GM21526 (cell line): ENCODE results near the gene DYNLL2.
"Not testable (repeated sequence)": the region's sequence is repeated elsewhere in the genome, so short reads cannot be mapped to it uniquely, and the experiment has no call there.

Experiments used
- ATAC-seq: cut with Tn5 transposase; IDR thresholded peaks from one replicate; pipeline ENCODE4 v1.9.1; 2021; ENCODE audit warnings: moderate library complexity; ENCODE audit not compliant: unreplicated experiment, low FRiP score

The DYNLL2 gene

GRCh38 chr17:58066401-58066800, 16.8 kb upstream of the DYNLL2 start:
- no peak for ATAC-seq

DNA sequence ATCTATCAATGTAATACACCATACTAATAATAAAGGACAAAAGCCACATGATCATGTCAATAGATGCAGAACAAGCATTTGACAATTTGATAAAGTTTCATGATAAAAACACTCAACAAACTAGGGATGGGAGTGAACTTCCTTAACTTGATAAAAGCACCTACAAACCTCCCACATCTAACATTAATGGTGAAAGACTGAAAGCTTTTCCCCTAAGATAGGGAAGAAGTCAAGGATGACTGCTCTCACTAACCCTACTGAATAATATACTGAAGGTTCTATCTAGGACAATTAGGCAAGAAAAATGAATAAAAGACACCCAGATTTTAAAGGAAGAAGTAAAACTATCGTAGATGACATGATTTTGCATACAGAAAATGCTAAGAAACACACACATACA, 10.4 kb upstream of the DYNLL2 start:
- ATAC-seq, result no peak

- ATAC-seq, result not testable (repeated sequence)
Measured at GRCh38 chr17:58073266-58073665, 10.0 kb upstream of the DYNLL2 start.

- not testable (repeated sequence) for ATAC-seq
Measured at GRCh38 chr17:58074406-58074805, 8.8 kb upstream of the DYNLL2 start.

- ATAC-seq, result no peak
Measured at GRCh38 chr17:58079300-58080033, 3.8 kb upstream of the DYNLL2 start.

GRCh38 chr17:58081646-58082340, 1.4 kb upstream of the DYNLL2 start:
- ATAC-seq, result no peak

DNA sequence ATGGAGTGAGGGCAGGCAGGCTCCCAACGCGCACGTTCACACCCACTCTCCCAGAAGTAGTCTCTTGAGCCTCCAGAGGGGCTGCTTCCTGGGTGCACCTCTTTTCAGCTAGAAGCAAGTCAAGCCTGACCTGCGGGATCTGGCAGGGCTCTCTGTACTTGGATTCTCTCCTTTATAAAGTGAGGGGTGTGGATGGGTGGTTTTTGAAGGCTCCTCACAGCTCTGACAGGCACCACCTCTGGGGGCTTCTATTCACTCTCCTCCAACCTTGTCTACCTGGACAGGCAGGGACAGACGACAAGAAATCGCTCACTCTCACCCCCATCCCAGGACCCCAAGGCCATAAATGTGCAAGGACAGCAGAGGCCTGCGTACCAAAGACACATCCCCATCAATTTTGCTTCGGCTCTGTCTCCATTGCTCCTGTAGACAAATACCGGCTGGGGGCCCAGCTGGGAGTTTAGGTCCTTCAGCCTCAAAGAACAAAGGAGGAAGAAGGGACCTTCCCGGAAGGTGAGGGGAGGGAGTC, 814 bp upstream of the DYNLL2 start:
- no peak for ATAC-seq

DNA sequence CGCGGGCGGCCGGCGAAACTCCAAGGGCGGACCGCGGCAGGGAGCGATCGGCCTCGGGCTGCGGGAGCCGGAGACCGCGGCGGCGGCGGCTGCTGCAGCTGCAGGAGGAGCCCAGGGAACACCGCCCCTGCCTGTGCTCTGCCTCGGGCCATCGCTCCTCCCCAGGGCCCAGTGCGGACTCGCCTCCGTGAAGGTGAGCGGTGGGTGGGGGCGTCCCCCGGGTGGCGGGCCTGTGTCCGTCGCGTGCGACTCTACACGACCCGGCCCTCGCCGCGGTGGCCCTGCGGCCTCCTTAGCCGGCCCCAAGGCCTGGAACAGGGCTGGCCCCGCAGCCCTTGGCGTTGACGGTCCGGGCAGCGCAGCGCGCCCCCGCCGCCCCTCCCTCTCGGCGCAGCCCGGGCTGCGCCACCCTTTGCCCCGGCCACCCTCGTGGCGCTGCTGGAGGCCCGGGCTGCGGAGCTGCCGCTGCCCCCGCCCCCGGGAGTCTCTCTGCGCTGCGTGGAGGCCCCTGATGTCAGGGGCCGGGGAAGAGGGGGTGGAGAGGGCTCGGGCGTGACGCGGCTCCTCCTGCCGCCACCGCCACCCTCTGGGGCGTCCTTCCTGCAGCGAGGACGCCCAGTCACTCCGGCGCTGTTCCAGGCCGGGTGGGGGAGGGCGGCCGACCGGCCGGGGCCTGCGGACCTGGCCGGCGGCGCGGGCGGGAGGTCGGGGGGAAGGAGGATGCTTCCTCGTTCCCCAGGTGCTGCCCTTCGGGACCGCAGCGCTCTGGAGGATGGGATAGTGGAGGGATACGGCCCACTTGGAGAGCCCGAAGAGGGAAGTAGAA, 485 bp downstream of the DYNLL2 start:
- ATAC-seq, result peak; percentile 30

DNA sequence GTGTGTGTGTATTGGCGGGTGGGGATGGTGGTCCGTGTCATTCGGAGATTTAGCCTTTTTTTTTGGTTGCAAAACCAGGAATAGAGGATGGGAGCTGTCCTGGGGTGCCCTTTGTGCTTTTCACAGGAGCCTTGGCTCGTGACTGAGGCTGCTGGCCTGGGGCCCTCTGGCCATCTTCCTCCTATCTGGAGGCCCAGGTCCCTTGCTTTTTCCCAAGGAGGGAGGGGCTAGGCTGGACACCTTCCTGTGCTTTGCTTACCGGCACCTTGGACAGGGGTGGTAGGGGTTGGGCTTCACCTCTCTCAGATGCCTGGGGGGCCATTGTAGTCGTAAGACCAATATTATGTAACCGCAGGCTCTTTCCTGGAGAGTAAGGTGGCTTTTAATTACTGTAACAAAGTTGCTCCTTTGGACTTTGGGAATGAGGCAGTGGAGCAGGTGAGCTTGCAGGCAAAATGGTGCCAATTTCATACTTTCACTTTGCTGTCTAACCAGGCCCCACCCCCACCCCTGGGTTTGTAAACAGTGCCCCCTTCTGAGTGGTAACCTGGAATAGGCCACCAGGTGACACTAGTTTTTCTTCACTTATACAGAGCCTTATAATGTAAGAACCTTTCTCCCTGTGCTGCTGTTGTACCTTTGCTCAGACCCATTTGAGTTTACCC, 1.2 kb downstream of the DYNLL2 start:
- ATAC-seq, result no peak

GRCh38 chr17:58085039-58085715, 2.0 kb downstream of the DYNLL2 start:
- no peak for ATAC-seq

GRCh38 chr17:58086953-58087352, 3.7 kb downstream of the DYNLL2 start:
- no peak for ATAC-seq

DNA sequence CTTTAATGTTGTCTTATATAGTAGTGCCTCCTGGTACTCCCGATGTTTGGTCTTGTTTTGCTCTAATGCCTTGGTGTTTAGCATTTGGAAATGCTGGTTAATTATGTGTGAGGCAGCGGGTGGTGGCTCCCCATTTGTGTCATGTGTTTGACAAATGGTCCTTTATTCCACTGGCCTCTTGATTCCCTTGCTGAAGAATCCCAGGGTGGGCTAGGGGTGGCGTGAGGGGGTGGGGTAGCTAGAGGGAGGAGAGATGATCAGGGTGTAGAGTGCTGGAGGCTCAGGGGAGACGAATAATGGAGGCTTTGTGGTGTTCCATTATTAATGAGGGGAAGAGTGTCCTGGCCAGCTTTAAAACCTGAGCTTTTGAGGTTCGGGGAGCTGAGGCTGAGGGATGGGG, 5.4 kb downstream of the DYNLL2 start:
- no peak for ATAC-seq

- ATAC-seq, result no peak
Measured at GRCh38 chr17:58089111-58089510, 5.9 kb downstream of the DYNLL2 start.

DNA sequence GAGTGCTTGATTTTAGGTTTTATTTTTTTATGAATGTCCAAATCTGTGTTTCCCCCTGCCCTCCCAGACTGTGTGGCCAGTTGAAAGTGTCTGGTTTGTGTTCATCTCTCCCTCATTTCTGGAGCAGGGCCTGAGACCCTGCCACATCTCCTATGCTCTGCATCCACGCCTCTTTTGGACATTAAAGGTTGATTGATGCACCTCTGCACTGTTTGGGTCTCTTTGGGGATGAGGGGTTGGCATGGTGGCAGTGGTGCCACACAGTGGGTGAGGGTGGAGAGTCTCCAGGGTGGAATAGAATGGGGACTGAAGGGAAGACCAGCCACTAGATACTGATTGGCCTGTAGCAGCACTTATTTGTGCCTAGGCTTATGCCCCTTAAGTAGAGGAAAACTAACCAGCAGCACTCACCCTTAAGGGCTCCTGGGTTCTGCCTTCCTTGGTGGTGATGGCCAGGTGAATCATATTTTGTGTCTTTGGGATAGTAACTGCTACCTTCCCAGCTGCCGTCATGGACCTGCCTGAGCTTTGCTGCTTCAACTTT, 7.9 kb downstream of the DYNLL2 start:
- no peak for ATAC-seq

- no peak for ATAC-seq
Measured at GRCh38 chr17:58092101-58092796, 9.0 kb downstream of the DYNLL2 start.

DNA sequence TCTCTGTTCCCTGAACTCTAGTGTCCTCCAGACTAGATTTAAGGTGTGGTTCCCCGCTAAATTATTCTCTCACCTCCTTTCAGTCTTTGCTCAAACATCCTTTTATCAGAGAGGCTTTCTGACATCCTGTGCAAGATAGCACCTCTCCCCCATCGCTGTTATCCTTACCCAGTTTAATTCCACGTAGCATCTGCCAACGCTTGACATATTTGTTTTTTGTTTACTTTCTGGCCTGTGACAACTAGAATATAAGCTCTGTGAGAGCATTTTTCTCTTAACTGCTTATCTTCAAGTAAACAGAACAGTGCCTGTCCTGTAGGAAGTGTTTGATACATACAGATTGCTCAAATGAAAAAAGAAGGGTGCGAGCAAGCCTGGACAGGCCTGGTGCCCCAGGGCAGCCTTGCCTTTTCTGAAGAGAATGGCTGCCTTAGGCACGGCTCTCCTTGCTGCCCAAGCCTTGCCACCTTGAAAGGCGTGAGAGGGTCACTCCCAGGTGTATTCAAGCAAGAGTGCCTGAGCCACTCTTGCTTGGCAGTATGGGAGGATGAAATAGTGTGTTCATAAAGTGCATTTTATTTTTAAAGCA, 9.7 kb downstream of the DYNLL2 start:
- ATAC-seq, result no peak

DNA sequence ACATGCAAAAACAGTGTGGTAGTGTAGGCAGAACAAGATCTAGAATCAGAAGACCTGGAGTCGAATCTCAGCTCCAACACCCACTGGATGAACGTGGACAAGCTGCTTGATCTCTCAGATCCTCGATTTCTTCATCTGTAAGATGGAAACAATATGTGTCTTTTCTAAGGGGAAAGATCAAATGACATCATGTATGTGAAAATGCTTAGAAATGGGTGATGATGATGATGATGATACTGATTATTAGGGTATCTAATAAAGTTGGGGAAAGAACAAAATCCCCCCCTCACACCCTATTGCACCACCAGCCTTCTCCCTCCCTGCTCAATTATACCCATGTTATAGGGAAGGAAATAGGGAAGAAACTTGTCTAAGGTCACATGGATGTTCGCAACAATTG, 10.9 kb downstream of the DYNLL2 start:
- no peak for ATAC-seq

DNA sequence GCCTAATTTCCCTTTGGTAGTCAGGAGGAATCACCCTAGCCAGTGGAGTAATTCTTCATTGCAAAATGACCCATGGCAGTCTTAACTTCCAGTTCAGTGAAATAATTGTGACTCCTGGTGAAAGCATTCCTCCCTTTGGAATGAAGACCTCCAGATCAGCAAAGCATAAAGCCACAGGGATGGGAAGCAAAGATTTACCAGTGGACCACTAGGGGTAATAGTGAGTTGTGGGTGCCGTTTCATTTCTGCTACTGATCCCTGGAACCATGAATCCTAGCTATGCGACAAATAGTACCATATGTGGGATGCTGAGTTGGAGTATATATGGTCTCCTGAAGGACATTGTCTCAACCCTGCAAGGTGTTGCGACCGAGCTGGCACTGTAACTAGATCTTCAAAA, 13.7 kb downstream of the DYNLL2 start:
- no peak for ATAC-seq
